KBM-7 (cell line): ENCODE data around the gene ABI3.

Source experiments
- DNase-seq: peaks from one replicate; pipeline ENCODE4 v3.0.0-alpha.2; 2015
- in situ Hi-C: fragments of 300-500 bp; cut with MboI; formaldehyde crosslinking; loops from 2 replicates; pipeline ENCODE4 v1.14.3; 2020; ENCODE audit warnings: low sequenced_read_pairs, low pct_unique_long_range_greater_than_20kb, mixed read lengths

The ABI3 gene

GRCh38 chr17:49195751-49196150, 14.8 kb upstream of the ABI3 start:
- in situ Hi-C loops = no loop called here
- no peak for DNase-seq

DNA sequence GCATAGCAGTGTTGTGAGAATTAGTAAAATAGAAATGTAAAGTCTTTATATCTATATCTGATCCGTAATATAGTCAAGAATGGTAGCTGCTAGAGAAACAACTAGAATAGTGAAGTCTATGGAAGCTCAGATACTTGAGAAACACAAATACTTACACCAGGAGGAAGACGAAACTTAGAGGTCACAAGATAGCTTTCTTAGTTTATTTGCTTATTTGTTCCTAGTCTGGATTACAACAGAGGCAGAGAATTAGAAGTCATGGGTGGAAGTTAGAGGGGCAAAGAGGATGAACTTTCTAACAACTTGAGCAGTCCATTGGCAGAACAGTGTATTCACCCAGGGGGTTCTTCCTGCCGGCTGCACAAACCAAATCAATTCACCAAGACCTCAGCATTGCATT, 14.0 kb upstream of the ABI3 start:
- in situ Hi-C loops = no loop called here

DNA sequence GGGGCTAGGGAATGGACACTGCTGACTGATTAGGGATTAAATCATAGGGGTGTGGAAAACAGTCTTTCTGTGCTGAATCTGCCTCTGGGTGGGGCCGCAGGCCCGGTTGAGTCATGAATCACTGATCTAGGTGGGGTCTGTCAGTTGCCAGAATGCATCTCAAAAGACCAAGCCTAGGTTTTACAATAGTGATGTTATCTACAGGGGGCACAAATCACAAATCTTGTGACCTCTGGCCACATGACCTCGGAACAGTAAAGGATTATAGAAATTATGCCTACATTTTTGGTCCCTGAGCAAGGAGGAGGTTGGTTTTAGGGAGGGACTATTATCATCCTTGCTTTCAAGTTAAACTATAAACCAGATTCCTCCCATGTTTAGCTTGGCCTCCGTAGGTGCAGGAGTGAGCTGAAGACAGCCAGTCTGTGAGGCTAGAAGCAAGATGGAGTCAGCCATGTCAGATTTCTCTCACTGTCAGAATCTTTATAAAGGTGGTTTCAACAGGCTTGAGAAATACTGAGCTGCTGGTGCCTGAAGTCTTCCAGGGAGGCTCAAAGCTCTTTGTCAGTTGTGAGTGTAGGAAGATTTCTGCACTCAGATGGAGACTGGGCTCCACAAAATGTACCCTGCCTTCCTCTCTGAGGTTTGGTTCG, 13.0 kb upstream of the ABI3 start:
- in situ Hi-C loops = no loop called here
- no peak for DNase-seq

More for the DNA sequence above, 14.0 kb upstream of the ABI3 start:
- no peak for DNase-seq

- no peak for DNase-seq
- in situ Hi-C loops = no loop called here
Measured at GRCh38 chr17:49198211-49198610, 12.3 kb upstream of the ABI3 start.

DNA sequence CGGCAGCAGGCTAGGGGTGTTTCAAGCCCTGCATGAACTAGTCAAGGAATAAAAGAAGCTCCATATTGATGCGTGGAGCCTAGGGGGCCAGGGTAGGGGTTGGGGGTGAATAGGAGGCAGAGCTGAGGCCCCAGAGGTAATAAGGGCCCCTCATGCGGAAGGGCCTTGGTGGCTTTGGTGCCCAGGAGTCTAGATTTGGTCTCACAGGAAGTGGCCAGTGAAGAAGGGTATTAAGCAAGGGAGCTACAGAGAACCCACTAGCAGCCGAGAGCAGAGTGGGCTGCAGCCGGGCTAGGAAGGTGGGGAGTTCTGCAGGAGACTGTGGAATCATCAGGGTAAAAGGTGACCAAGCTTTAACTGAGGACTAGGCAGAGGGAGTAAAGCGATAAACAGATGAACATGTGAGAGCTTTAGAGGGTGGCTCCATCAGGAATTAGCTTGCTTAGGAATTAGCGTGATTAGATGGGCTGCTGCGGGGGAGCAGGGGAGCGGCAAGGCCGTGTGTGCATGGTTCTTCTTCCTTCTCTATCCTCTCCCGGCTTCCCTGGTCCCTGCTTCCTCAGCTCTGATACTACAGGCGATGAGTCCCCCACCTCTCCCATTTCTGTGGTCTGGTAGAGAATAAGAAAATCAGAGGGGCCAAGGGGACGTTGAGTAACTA, 10.0 kb upstream of the ABI3 start:
- in situ Hi-C loops = no loop called here
- no peak for DNase-seq

DNA sequence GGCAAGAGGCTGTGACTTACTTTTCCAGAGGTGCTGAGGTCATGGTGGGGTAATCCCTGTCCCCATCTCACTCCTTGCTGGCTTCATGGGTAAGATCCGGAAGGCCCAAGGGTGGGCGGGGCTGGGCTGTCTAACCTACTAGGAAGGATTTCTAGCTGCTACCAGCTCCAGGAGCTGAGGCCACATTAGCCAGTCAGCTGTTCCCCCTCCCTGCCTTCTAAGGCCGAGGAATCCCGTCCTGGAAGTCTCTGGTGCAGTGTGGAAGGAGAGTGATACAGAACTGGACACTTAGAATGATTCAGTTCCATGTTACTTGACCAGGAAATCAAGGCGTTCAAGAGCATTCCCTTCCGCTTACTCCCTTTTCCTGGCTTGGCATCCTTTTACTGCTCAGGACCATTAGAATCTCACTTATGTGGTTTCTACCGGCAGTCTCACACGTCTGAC, 9.0 kb upstream of the ABI3 start:
- in situ Hi-C loops = no loop called here
- no peak for DNase-seq

- in situ Hi-C loops = no loop called here
- DNase-seq = no peak
Measured at GRCh38 chr17:49203796-49204195, 6.7 kb upstream of the ABI3 start.

- in situ Hi-C loops = no loop called here
- DNase-seq = no peak
Measured at GRCh38 chr17:49204516-49204915, 6.0 kb upstream of the ABI3 start.

- no peak for DNase-seq
- in situ Hi-C loops = no loop called here
Measured at GRCh38 chr17:49209061-49209571, 1.4 kb upstream of the ABI3 start.

DNA sequence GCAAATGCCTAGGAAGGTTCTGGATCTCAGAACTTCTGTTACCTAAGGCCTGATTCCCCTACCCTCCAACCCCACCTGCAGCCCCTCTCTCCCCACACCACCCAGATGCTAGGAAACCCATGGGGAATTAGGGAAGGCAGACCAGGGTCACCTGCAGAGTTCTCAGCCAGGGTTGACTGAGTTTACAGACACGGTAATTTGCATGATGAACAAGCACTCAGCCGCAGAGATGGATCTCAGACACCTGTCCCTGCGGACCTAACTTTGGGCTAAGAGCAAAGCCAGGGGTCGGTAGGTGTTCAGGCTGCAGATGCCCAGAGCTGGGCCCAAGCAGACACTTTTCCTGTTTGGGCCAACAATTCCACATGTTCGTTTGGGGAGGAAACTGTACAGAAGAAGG, 2.9 kb downstream of the ABI3 start:
- in situ Hi-C loops = no loop called here
- DNase-seq = no peak

DNA sequence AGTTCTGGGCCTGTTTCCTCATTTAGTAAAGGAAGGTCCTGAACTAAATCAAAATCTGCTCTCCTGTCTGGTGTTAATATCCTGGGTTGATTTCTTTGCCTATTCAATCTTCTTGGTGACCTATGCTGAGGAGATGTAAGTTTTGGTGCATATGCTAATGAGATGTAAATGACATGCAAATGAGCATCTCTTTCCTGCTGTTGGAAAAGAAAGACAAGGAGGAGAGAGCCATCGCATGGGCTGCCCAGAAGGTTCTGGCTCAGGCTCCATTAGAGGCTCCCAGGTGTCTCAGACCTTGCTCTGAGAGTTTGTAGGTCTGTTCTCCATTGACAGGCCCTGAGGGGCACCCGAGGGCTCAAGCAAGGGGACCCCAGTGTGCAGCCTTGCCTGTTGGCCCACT, 3.3 kb downstream of the ABI3 start:
- no peak for DNase-seq
- in situ Hi-C loops = no loop called here

GRCh38 chr17:49214676-49215360, 4.3 kb downstream of the ABI3 start:
- in situ Hi-C loops = no loop called here

GRCh38 chr17:49216482-49216881, 6.0 kb downstream of the ABI3 start:
- in situ Hi-C loops = no loop called here
- DNase-seq = no peak

More at GRCh38 chr17:49214676-49215360, 4.3 kb downstream of the ABI3 start:
- no peak for DNase-seq

DNA sequence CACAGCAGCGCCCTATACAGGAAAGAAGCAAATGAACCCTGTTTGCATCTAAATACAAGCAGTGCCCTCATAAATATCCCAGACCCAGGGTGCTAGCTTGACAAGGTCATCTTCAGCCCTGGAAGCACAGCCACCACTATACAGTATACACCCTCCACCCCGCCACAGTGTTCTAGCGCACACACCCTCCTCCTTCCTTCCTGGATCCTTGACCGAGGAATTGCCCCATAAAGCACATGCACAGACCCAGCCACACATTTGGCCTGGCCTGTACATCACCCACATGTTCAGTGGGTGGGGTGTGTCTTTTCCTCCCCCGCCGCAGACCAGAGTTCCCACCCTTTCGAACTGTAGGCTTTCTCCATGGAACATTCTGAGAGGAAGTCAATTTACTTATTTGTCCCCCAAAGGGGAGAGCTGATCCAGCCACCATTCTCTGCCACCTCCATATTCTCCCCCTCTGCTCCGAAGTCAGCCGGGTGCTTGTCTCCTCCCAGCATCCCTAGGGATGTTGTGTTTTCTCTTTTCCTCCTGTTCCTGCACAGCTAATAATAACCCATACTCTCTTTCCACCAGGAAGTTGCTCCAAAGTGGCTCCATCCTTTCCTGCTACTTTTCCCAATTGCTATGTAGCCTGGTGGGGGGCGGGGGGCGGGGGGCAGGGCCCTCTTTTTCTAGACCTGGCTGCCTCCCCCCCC, 6.6 kb downstream of the ABI3 start:
- peak; percentile 66 for DNase-seq
- in situ Hi-C loops = no loop called here

GRCh38 chr17:49217651-49218413, 7.3 kb downstream of the ABI3 start:
- DNase-seq = peak; percentile 75
- in situ Hi-C loops = no loop called here

DNA sequence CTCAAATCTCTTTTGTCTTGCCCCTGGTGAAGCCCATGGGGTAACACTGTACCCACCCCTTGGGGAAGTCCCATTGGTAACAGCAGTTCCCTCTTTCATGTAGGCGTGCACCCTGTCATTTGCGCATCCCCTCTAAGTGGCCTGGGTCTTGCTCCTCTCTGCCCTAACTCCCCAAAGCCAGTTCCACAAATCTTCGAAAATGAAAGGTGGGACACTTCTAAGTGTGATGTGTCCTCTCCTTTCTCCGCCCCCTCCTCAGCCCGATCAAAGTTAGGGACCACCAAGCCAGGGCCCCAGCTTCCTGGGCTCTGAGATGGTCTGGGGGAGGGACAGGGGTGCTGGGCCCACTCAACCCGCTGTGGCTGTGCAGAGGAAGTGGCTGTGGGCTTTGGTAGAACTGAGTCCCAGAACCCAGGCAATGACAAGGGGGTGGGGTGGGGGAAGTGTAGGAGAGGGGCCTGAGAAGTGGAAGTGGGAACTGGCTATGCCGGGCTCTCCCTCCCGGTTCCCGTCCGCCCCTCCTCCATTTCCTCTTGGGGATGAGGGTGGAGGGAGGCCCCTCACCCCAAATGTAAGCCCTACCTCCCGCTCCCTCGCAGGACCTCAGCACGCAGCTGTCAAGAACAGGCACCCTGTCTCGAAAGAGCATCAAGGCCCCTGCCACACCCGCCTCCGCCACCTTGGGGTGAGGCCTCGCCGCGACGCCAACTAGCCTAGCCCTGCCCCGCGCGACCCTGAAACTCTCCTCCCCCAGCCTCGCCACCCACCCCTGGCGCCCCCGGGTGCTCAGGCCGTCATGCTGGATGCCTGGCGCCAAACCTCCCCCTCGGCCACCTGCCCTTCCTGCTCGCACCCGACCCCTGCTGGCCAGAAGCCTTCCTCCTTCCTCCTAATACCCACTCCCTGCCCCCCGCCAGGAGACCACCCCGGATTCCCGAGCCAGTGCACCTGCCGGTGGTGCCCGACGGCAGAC, 8.7 kb downstream of the ABI3 start:
- in situ Hi-C loops = no loop called here
- DNase-seq = peak; percentile 52

- in situ Hi-C loops = no loop called here
- no peak for DNase-seq
Measured at GRCh38 chr17:49219987-49220386, 9.5 kb downstream of the ABI3 start.

DNA sequence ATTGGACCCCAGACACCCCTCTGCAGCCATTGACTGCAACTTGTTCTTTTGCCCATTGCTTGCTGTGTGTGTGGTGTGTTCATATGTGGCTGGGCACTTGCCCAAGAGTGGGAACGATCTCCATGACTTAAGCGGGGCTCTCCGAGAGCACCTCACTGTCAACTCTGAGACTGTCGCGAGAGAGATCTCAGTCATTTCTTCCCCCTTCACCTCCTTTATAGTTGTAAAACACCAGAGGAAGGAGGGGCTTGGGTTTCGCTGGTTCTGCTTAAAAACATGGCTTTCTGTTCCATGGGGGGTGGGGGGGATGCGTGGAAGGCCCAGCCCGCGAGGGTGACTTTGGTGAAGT, 12.6 kb downstream of the ABI3 start:
- in situ Hi-C loops = no loop called here
- no peak for DNase-seq
